Activated B cell treated with CpG ODN at 0.5 μM for 24 hours (primary cell): ENCODE results near the gene TTC3. TPM values are rescaled to one million over a fixed set of nuclear protein-coding genes. Genes with fewer than 3 reads are reported as not detected.

Experiments
- ATAC-seq: fragments of 200-7000 bp; cut with Tn5 transposase; one replicate; pipeline ENCODE4 v1.10.0; 2021; ENCODE audit warnings: low read depth, mild to moderate bottlenecking, moderate library complexity
- CTCF ChIA-PET: fragments of 350-600 bp; sonication (Branson Sonifier 250); formaldehyde crosslinking; loops from one replicate; lab custom pipeline; 2021; ENCODE audit warnings: antibody characterized with exemption; lab: Charles Lee
- POLR2A ChIA-PET: fragments of 350-600 bp; sonication (Branson Sonifier 250); formaldehyde crosslinking; loops from one replicate; lab custom pipeline; 2021; ENCODE audit warnings: antibody characterized with exemption; lab: Charles Lee
- DNase-seq: peaks from one replicate; pipeline ENCODE4 v3.0.0; 2022
- H3K27ac Mint-ChIP-seq: one replicate; pipeline ENCODE4 v1.8.0; 2020; ENCODE audit warnings: mixed read lengths
- H3K27me3 Mint-ChIP-seq: one replicate; pipeline ENCODE4 v1.8.0; 2021; ENCODE audit warnings: mixed read lengths
- H3K36me3 Mint-ChIP-seq: one replicate; pipeline ENCODE4 v1.8.0; 2021; ENCODE audit warnings: low read depth, mixed read lengths
- H3K4me1 Mint-ChIP-seq: one replicate; pipeline ENCODE4 v1.8.0; 2021; ENCODE audit warnings: mixed read lengths
- H3K4me3 Mint-ChIP-seq: one replicate; pipeline ENCODE4 v1.8.0; 2020; ENCODE audit warnings: mild to moderate bottlenecking, mixed read lengths
- H3K9me3 Mint-ChIP-seq: one replicate; pipeline ENCODE4 v1.8.0; 2020; ENCODE audit warnings: mixed read lengths
- CTCF ChIP-seq: fragments of 200-600 bp; IDR thresholded peaks from one replicate; pipeline ENCODE4 v1.8.0; 2022; ENCODE audit warnings: antibody characterized with exemption, mild to moderate bottlenecking
- intact Hi-C: fragments of 100-400 bp; cut with micrococcal nuclease; formaldehyde crosslinking; loops from one replicate; pipeline ENCODE4 v1.15.1; 2024
- total RNA-seq: library from RNA; stranded (reverse); gene quantifications from 2 replicates; pipeline ENCODE4 v1.2.3, GENCODE V29; 2022

TTC3 gene
- total RNA-seq, 1 donor from 2014 or later: 69.8 TPM

- intact Hi-C loops: no loop called here
- ChIA-PET POLR2A (interaction anchor here (0.6 kb wide), 1 partner anchor 17 kb away, joined by 8 read pairs; no protein-coding TSS in a partner anchor), CTCF (no interaction called here)
- H3K4me1 Mint-ChIP-seq: no peaks in the 10 kb centered on the region
- TF ChIP-seq CTCF: no peak
- H3K27ac Mint-ChIP-seq: no peak overlapping the region
- ATAC-seq: no peak
- H3K9me3 Mint-ChIP-seq: no peaks in the 10 kb centered on the region
- no peak for DNase-seq
- peaks cover 29% of the 10 kb centered on the region for H3K36me3 Mint-ChIP-seq
- H3K27me3 Mint-ChIP-seq: no peaks in the 10 kb centered on the region
- H3K4me3 Mint-ChIP-seq: no peak overlapping the region
These were observed 44.1 kb downstream of the TTC3 start for GRCh38 chr21:37117204-37117603.

- H3K27me3 Mint-ChIP-seq: no peaks in the 10 kb centered on the region
- ATAC-seq (no peak), DNase-seq (no peak)
- POLR2A ChIA-PET: no interaction called here
- H3K4me1 Mint-ChIP-seq: no peaks in the 10 kb centered on the region
- no peak overlapping the region for H3K27ac Mint-ChIP-seq
- no peaks in the 10 kb centered on the region for H3K9me3 Mint-ChIP-seq
- TF ChIP-seq CTCF: no peak
- CTCF ChIA-PET: no interaction called here
- intact Hi-C loops: no loop called here
- no peak overlapping the region for H3K4me3 Mint-ChIP-seq
- H3K36me3 Mint-ChIP-seq: peaks cover 39% of the 10 kb centered on the region
These were observed 45.3 kb downstream of the TTC3 start for GRCh38 chr21:37118187-37118826.

GRCh38 chr21:37119421-37120218 is 46.6 kb downstream of the TTC3 start:
- POLR2A ChIA-PET: no interaction called here
- no peaks in the 10 kb centered on the region for H3K27me3 Mint-ChIP-seq
- DNase-seq (no peak), ATAC-seq (no peak)
- peaks cover 44% of the 10 kb centered on the region for H3K36me3 Mint-ChIP-seq
- CTCF ChIA-PET: interaction anchor here (1.6 kb wide), 1 partner anchor 143 kb away, joined by 3 read pairs; no protein-coding TSS in a partner anchor
- TF ChIP-seq CTCF: no peak
- H3K4me1 Mint-ChIP-seq: no peaks in the 10 kb centered on the region
- H3K4me3 Mint-ChIP-seq: no peak overlapping the region
- H3K27ac Mint-ChIP-seq: peak overlapping the region; percentile 21
- H3K9me3 Mint-ChIP-seq: no peaks in the 10 kb centered on the region
- intact Hi-C loops: no loop called here

GRCh38 chr21:37128076-37128475 is 55.0 kb downstream of the TTC3 start:
- Mint-ChIP-seq H3K27ac (no peak overlapping the region), H3K27me3 (no peaks in the 10 kb centered on the region), H3K36me3 (peaks cover 68% of the 10 kb centered on the region), H3K4me1 (no peaks in the 10 kb centered on the region), H3K9me3 (no peaks in the 10 kb centered on the region), H3K4me3 (no peak overlapping the region)
- CTCF ChIA-PET: no interaction called here
- TF ChIP-seq CTCF: no peak
- DNase-seq (no peak), ATAC-seq (no peak)
- POLR2A ChIA-PET: no interaction called here
- intact Hi-C loops: no loop called here

- H3K4me3 Mint-ChIP-seq: no peak overlapping the region
- H3K36me3 Mint-ChIP-seq: peaks cover 74% of the 10 kb centered on the region
- POLR2A ChIA-PET: no interaction called here
- H3K27ac Mint-ChIP-seq: no peak overlapping the region
- intact Hi-C loops: no loop called here
- CTCF ChIA-PET: no interaction called here
- no peak for TF ChIP-seq CTCF
- ATAC-seq: no peak
- no peaks in the 10 kb centered on the region for H3K9me3 Mint-ChIP-seq
- DNase-seq: no peak
- H3K4me1 Mint-ChIP-seq: no peaks in the 10 kb centered on the region
- no peaks in the 10 kb centered on the region for H3K27me3 Mint-ChIP-seq
These were observed 57.9 kb downstream of the TTC3 start for GRCh38 chr21:37130971-37131370.
